Posterior vena cava (tissue), 2 donors: ENCODE measurements around the gene MAPKAPK3. TPM values are rescaled to one million over a fixed set of nuclear protein-coding genes. Genes with fewer than 3 reads are reported as not detected.

Experiments
- DNase-seq: peaks from one replicate; pipeline ENCODE4 v3.0.0-alpha.2; 2020; ENCODE audit warnings: low spot score
- intact Hi-C, 2 donors: fragments of 100-400 bp; cut with DNase I; formaldehyde crosslinking; loops; one replicate each; pipeline versions ENCODE4 v1.14.1 to v1.14.2; 2022 to 2023
- total RNA-seq, 2 donors: library from RNA; stranded (reverse); fragmentation: NEBNext Ultra II Directional; extraction: Animal tissue kit (Norgen Biotek cat#: 25700); gene quantifications; one replicate each; pipeline ENCODE4 v1.2.1, GENCODE V29; 2021
- donor health status: DM: yes; HTN: yes; CAD: no.
- donor health status: DM: yes; HTN: yes; CAD: no.

Gene MAPKAPK3
- total RNA-seq, 2 donors from 2014 or later = 21.8 to 32.9 TPM

- no peak for DNase-seq
- intact Hi-C loops = no loop called here
Measured at GRCh38 chr3:50584391-50584790, 32.6 kb upstream of the MAPKAPK3 start.

- intact Hi-C loops = no loop called here
- DNase-seq = no peak
Measured at GRCh38 chr3:50585919-50586762, 30.8 kb upstream of the MAPKAPK3 start.

GRCh38 chr3:50586763-50587070, 30.2 kb upstream of the MAPKAPK3 start:
- DNase-seq = no peak

GRCh38 chr3:50587373-50587772, 29.6 kb upstream of the MAPKAPK3 start:
- intact Hi-C loops = no loop called here
- DNase-seq = no peak

More at GRCh38 chr3:50586763-50587070, 30.2 kb upstream of the MAPKAPK3 start:
- intact Hi-C loops = no loop called here

GRCh38 chr3:50587806-50588758, 28.9 kb upstream of the MAPKAPK3 start:
- DNase-seq = no peak
- intact Hi-C loops = no loop called here

- intact Hi-C loops = no loop called here
Measured at GRCh38 chr3:50588759-50589433, 28.1 kb upstream of the MAPKAPK3 start.

GRCh38 chr3:50591196-50591741, 25.7 kb upstream of the MAPKAPK3 start:
- intact Hi-C loops = no loop called here
- no peak for DNase-seq

More at GRCh38 chr3:50588759-50589433, 28.1 kb upstream of the MAPKAPK3 start:
- no peak for DNase-seq

- DNase-seq = no peak
- intact Hi-C loops = no loop called here
Measured at GRCh38 chr3:50592568-50592967, 24.4 kb upstream of the MAPKAPK3 start.

- intact Hi-C loops = no loop called here
- no peak for DNase-seq
Measured at GRCh38 chr3:50594253-50594785, 22.6 kb upstream of the MAPKAPK3 start.

GRCh38 chr3:50599115-50599715, 17.7 kb upstream of the MAPKAPK3 start:
- intact Hi-C loops = no loop called here
- no peak for DNase-seq

GRCh38 chr3:50599716-50600118, 17.2 kb upstream of the MAPKAPK3 start:
- DNase-seq = no peak
- intact Hi-C loops = no loop called here

GRCh38 chr3:50600141-50600753, 16.7 kb upstream of the MAPKAPK3 start:
- intact Hi-C loops = no loop called here
- DNase-seq = no peak

GRCh38 chr3:50600841-50601591, 15.9 kb upstream of the MAPKAPK3 start:
- intact Hi-C loops = no loop called here
- DNase-seq = peak; percentile 98

GRCh38 chr3:50602595-50603191, 14.3 kb upstream of the MAPKAPK3 start:
- intact Hi-C loops = no loop called here
- no peak for DNase-seq

GRCh38 chr3:50603261-50604109, 13.5 kb upstream of the MAPKAPK3 start:
- no peak for DNase-seq
- intact Hi-C loops = no loop called here

GRCh38 chr3:50604110-50604621, 12.8 kb upstream of the MAPKAPK3 start:
- no peak for DNase-seq
- intact Hi-C loops = no loop called here
